ENCODE measurements around the gene STAB1.

STAB1 gene

GRCh38 chr3:52570076-52570475, 74.9 kb downstream of the STAB1 start:
- intact Hi-C loops (cut with DNase I; ENCODE audit: low total_unique reads) = no loop called here

GRCh38 chr3:52572221-52572620, 77.1 kb downstream of the STAB1 start:
- Histone ChIP-seq H3K27ac (no peak overlapping the region), H3K9me3 (no peaks in the 10 kb centered on the region), H3K4me1 (no peaks in the 10 kb centered on the region), H3K4me3 (no peak overlapping the region), H3K36me3 (peaks cover 18 to 64% (median 39%) of the 10 kb centered on the region in 3 donors), H3K27me3 (no peaks in the 10 kb centered on the region)
- no peak for DNase-seq
- TF ChIP-seq CTCF (IDR thresholded peaks at IDR 0.05) = no peak
- intact Hi-C loops (cut with DNase I; ENCODE audit: low total_unique reads) = no loop called here

More at GRCh38 chr3:52570076-52570475, 74.9 kb downstream of the STAB1 start:
- Histone ChIP-seq H3K9me3 (no peaks in the 10 kb centered on the region), H3K36me3 (peaks cover 22 to 62% (median 25%) of the 10 kb centered on the region in 3 donors), H3K4me1 (no peaks in the 10 kb centered on the region), H3K27ac (no peak overlapping the region), H3K4me3 (no peak overlapping the region), H3K27me3 (no peaks in the 10 kb centered on the region)
- no peak for DNase-seq
- no peak for TF ChIP-seq CTCF (IDR thresholded peaks at IDR 0.05)

All from tibial artery (tissue), 4 donors.